ENCODE data around the gene CYLD. TPM values are rescaled to one million over a fixed set of nuclear protein-coding genes. Genes with fewer than 3 reads are reported as not detected.

The CYLD gene
- total RNA-seq, 2 experiments from 2014 or later: 94.3 to 97.9 TPM

DNA sequence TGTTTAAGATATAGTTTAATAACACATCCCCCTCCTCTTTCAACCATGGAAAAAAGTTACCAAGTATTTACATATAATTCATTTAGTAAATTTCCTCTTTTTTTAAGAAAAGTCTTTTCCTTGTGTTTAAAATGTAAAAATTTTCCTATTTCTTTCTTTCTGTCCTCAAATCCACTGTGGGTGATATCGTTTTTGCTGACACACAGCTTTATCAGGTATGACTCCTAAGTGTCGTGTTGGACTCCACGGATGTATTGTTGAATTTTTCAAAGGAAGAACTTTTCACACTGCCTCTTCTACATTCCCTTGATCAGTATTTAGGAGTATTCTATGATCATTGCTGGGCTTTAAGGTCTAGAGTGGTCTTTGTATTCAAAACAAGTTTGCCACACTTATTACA, 33.1 kb downstream of the CYLD start:
- Mint-ChIP-seq H3K27ac (no peak overlapping the region), H3K36me3 (peaks cover 45% of the 10 kb centered on the region), H3K27me3 (no peaks in the 10 kb centered on the region), H3K9me3 (peaks cover 5% of the 10 kb centered on the region), H3K4me3 (no peak overlapping the region), H3K4me1 (peaks cover 41% of the 10 kb centered on the region)
- no peak for DNase-seq

DNA sequence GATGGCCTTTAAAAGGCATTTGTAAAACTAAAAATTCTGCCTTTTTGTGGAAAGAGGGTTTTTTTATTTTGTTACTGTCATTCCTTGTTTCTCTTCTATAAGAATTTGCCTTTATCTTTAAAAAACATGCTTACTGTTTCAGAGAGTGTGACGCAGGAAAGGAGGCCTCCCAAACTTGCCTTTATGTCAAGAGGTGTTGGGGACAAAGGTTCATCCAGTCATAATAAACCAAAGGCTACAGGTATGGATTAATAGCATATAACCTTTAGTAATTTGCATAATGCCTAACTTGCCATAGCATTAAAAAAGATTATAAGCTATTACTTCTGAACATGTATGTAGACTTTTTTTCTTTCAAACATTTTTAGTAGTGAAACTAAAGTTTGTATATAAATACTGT, 34.2 kb downstream of the CYLD start:
- H3K9me3 Mint-ChIP-seq: peaks cover 5% of the 10 kb centered on the region
- peaks cover 42% of the 10 kb centered on the region for H3K36me3 Mint-ChIP-seq
- DNase-seq: no peak
- peaks cover 39% of the 10 kb centered on the region for H3K4me1 Mint-ChIP-seq
- H3K27ac Mint-ChIP-seq: no peak overlapping the region
- no peak overlapping the region for H3K4me3 Mint-ChIP-seq
- H3K27me3 Mint-ChIP-seq: no peaks in the 10 kb centered on the region

GRCh38 chr16:50778284-50779163, 36.6 kb downstream of the CYLD start:
- Mint-ChIP-seq H3K36me3 (peaks cover 40% of the 10 kb centered on the region), H3K27ac (no peak overlapping the region), H3K4me1 (peaks cover 44% of the 10 kb centered on the region), H3K9me3 (no peaks in the 10 kb centered on the region), H3K4me3 (no peak overlapping the region), H3K27me3 (no peaks in the 10 kb centered on the region)
- DNase-seq: no peak

- H3K27me3 Mint-ChIP-seq: no peaks in the 10 kb centered on the region
- peak overlapping the region; percentile 25 for H3K27ac Mint-ChIP-seq
- H3K4me3 Mint-ChIP-seq: no peak overlapping the region
- peaks cover 29% of the 10 kb centered on the region for H3K4me1 Mint-ChIP-seq
- peaks cover 51% of the 10 kb centered on the region for H3K36me3 Mint-ChIP-seq
- no peak for DNase-seq
- H3K9me3 Mint-ChIP-seq: no peaks in the 10 kb centered on the region
Observed at GRCh38 chr16:50781043-50781442, 39.2 kb downstream of the CYLD start.

DNA sequence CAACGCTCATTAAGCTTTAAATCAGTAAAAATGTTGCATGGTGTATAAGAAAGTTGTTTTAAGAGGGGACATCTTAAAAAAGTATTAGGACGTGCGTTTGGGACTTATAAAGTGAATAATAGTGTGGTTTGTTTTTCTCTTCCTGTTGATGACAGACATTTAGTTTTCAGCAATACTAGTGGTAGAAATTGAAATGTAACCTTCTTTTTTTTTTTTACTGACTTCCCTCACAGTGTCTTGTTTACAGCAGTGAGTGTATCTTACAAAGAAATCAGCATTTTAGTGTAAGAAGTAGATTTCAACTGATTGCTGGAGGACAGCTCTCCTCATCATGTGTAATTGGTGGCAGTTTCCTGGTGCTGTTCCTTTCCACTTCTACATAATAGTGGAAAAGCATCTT, 39.6 kb downstream of the CYLD start:
- no peaks in the 10 kb centered on the region for H3K27me3 Mint-ChIP-seq
- H3K27ac Mint-ChIP-seq: peak overlapping the region; percentile 25
- no peak for DNase-seq
- H3K4me3 Mint-ChIP-seq: no peak overlapping the region
- H3K36me3 Mint-ChIP-seq: peaks cover 56% of the 10 kb centered on the region
- H3K9me3 Mint-ChIP-seq: no peaks in the 10 kb centered on the region
- peaks cover 29% of the 10 kb centered on the region for H3K4me1 Mint-ChIP-seq

- Mint-ChIP-seq H3K9me3 (peaks cover 15% of the 10 kb centered on the region), H3K27ac (no peak overlapping the region), H3K4me1 (peaks cover 21% of the 10 kb centered on the region), H3K27me3 (no peaks in the 10 kb centered on the region), H3K36me3 (peaks cover 38% of the 10 kb centered on the region), H3K4me3 (no peak overlapping the region)
- no peak for DNase-seq
Observed at GRCh38 chr16:50789757-50790156, 47.9 kb downstream of the CYLD start.

DNA sequence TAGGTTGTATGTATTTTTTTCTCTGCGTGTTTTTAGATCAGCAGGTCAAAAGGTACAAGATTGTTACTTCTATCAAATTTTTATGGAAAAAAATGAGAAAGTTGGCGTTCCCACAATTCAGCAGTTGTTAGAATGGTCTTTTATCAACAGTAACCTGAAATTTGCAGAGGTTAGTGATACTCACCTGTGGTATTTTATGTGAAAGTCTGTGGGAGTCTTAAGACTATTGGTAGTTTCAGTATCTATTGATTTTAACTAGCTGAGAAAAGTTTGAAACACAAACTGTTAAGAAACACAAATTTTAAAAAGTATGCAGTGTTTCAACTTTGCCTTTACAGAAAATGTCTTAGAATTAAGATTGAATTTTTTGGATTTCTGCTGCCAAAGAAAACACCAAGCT, 49.6 kb downstream of the CYLD start:
- H3K9me3 Mint-ChIP-seq: peaks cover 15% of the 10 kb centered on the region
- H3K27ac Mint-ChIP-seq: no peak overlapping the region
- peaks cover 29% of the 10 kb centered on the region for H3K36me3 Mint-ChIP-seq
- no peak for DNase-seq
- no peak overlapping the region for H3K4me3 Mint-ChIP-seq
- H3K27me3 Mint-ChIP-seq: no peaks in the 10 kb centered on the region
- peaks cover 24% of the 10 kb centered on the region for H3K4me1 Mint-ChIP-seq

DNA sequence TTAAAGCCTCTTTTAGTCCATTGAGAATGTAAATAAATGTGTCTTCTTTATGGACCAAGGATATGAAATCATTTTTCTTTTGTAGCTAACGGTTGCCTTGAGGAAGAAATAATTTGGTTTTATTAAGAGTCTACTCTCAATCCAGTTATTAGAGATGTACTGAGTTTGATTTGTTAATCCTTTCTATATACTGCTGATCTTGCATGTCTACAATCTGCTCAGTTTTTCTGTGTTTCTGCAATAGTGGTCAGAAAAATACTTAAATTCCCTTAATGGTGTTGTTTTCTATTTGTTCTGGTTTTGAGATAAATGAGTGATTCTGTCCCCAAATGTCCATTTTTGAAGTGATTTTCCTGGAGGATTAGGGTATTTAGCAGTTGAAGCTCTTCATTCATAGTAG, 54.9 kb downstream of the CYLD start:
- Mint-ChIP-seq H3K9me3 (no peaks in the 10 kb centered on the region), H3K4me1 (peaks cover 9% of the 10 kb centered on the region), H3K27ac (peak overlapping the region; percentile 3), H3K36me3 (peaks cover 9% of the 10 kb centered on the region), H3K27me3 (no peaks in the 10 kb centered on the region), H3K4me3 (no peak overlapping the region)
- DNase-seq: no peak

GRCh38 chr16:50797456-50797855, 55.6 kb downstream of the CYLD start:
- DNase-seq: no peak
- H3K4me1 Mint-ChIP-seq: peaks cover 7% of the 10 kb centered on the region
- H3K4me3 Mint-ChIP-seq: no peak overlapping the region
- H3K27me3 Mint-ChIP-seq: no peaks in the 10 kb centered on the region
- H3K36me3 Mint-ChIP-seq: peaks cover 9% of the 10 kb centered on the region
- no peak overlapping the region for H3K27ac Mint-ChIP-seq
- no peaks in the 10 kb centered on the region for H3K9me3 Mint-ChIP-seq

DNA sequence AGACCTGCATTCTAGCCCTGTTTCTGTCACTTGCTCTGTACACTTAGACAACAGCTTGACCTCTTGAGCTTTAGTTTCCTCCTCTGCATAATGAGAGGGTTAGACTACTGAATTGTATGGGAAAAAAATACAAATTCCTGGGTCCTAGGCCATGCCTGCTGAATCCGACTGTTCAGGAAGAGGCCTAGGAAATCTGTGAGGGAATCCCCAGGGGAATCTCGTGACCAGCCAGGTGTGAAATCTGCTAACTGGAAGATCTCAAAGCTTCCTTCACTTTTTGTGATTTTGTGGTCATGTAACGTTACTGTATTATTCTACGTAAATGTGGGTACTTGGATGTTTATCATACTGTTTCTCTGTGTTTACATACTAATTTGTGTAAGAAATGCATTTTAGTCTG, 58.2 kb downstream of the CYLD start:
- Mint-ChIP-seq H3K4me1 (peaks cover 10% of the 10 kb centered on the region), H3K27me3 (no peaks in the 10 kb centered on the region), H3K27ac (no peak overlapping the region), H3K4me3 (no peak overlapping the region), H3K9me3 (no peaks in the 10 kb centered on the region), H3K36me3 (peaks cover 9% of the 10 kb centered on the region)
- DNase-seq: no peak

- Mint-ChIP-seq H3K4me1 (peaks cover 10% of the 10 kb centered on the region), H3K27me3 (no peaks in the 10 kb centered on the region), H3K27ac (no peak overlapping the region), H3K9me3 (no peaks in the 10 kb centered on the region), H3K4me3 (no peak overlapping the region), H3K36me3 (peaks cover 6% of the 10 kb centered on the region)
- no peak for DNase-seq
Observed at GRCh38 chr16:50801036-50801435, 59.1 kb downstream of the CYLD start.

DNA sequence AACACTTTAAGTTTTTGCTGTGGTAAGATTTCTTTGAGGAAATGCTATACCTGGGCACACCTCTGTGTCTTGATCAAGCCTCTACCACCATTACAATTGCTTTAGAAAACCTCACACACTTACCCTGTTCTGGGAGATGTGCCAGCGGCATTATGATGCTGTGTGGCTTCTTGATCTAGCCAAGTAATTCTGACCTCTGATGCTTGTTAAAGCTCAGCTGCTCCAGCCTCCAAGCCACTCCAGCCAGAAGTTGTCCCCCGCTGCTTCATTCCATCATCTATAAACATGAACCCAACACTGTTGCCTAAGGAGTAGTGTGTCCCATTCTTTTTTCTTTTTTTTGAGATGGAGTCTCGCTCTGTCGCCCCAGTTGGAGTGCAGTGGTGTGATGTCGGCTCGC, 60.1 kb downstream of the CYLD start:
- no peaks in the 10 kb centered on the region for H3K27me3 Mint-ChIP-seq
- DNase-seq: no peak
- peaks cover 16% of the 10 kb centered on the region for H3K4me1 Mint-ChIP-seq
- H3K36me3 Mint-ChIP-seq: peaks cover 4% of the 10 kb centered on the region
- H3K4me3 Mint-ChIP-seq: no peak overlapping the region
- H3K27ac Mint-ChIP-seq: peak overlapping the region; percentile 43
- H3K9me3 Mint-ChIP-seq: no peaks in the 10 kb centered on the region

GRCh38 chr16:50802961-50803360, 61.1 kb downstream of the CYLD start:
- Mint-ChIP-seq H3K36me3 (no peaks in the 10 kb centered on the region), H3K9me3 (no peaks in the 10 kb centered on the region), H3K27me3 (no peaks in the 10 kb centered on the region), H3K4me3 (no peak overlapping the region), H3K4me1 (peaks cover 16% of the 10 kb centered on the region), H3K27ac (peak overlapping the region; percentile 31)
- no peak for DNase-seq

DNA sequence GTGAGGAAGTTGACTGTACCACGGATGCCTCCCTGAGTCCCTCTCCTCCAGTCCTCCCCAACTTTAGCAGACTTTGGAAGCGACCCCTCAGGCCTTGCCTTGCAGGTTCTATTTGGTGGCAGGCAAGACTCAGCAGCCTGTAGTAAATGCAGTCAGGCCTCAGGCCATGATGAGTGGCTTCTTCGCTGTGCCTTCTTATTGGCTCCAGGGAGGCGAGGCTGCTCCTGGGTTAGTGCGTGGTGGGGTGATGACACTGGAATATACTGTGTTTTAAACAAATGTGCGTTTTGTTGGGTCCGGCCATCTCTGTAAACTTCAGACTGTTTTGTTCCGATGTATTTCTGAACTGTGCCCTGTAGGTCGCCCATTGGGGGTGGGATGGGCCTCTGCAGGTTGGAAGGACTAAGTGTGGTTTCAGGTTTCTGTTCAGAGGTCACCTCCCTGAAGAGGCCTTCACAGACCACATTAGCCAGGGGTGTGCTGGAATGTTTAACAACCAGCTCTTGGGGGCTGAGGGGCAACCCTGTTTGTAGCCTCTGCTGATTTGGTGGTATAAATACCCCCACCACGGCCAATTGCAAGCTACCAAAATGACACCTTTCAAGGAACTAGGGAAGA, 62.5 kb downstream of the CYLD start:
- no peaks in the 10 kb centered on the region for H3K36me3 Mint-ChIP-seq
- H3K27me3 Mint-ChIP-seq: no peaks in the 10 kb centered on the region
- H3K4me3 Mint-ChIP-seq: no peak overlapping the region
- DNase-seq: no peak
- peaks cover 16% of the 10 kb centered on the region for H3K4me1 Mint-ChIP-seq
- no peaks in the 10 kb centered on the region for H3K9me3 Mint-ChIP-seq
- no peak overlapping the region for H3K27ac Mint-ChIP-seq

- Mint-ChIP-seq H3K27ac (peak overlapping the region; percentile 68), H3K4me3 (peak overlapping the region; percentile 68), H3K9me3 (no peaks in the 10 kb centered on the region), H3K27me3 (no peaks in the 10 kb centered on the region), H3K36me3 (no peaks in the 10 kb centered on the region), H3K4me1 (peaks cover 19% of the 10 kb centered on the region)
- peak; percentile 74 for DNase-seq
Observed at GRCh38 chr16:50806099-50807062, 64.5 kb downstream of the CYLD start.
